ENCODE data around the gene SLC49A4.
"Not testable (repeated sequence)": the region's sequence is repeated elsewhere in the genome, so short reads cannot be mapped to it uniquely, and the experiment has no call there.

SLC49A4 gene

GRCh38 chr3:122794779-122795673 lies at the start of gene SLC49A4:
Gene SLC49A4 (plus strand): TSS chr3:122795069. CDS start chr3:122795193, 124 bp downstream.
- peak; percentile 93 for DNase-seq (ENCODE audit: low spot score)
- in situ Hi-C loops (cut with MboI; ENCODE audit: low sequenced_read_pairs, unreplicated experiment): no loop called here
- no peak for TF ChIP-seq CTCF (IDR thresholded peaks at IDR 0.05; ENCODE audit: borderline replicate concordance, control extremely low read depth, extremely low read depth, insufficient read depth, missing control alignments)

GRCh38 chr3:122745369-122746021 lies 49.4 kb upstream of the SLC49A4 start:
- no peak for DNase-seq (ENCODE audit: low spot score)
- TF ChIP-seq CTCF (IDR thresholded peaks at IDR 0.05; ENCODE audit: borderline replicate concordance, control extremely low read depth, extremely low read depth, insufficient read depth, missing control alignments): no peak
- in situ Hi-C loops (cut with MboI; ENCODE audit: low sequenced_read_pairs, unreplicated experiment): no loop called here

- in situ Hi-C loops (cut with MboI; ENCODE audit: low sequenced_read_pairs, unreplicated experiment): not testable (repeated sequence)
These were observed 47.6 kb upstream of the SLC49A4 start for GRCh38 chr3:122747295-122747694.

GRCh38 chr3:122748347-122748746 lies 46.5 kb upstream of the SLC49A4 start:
- no peak for TF ChIP-seq CTCF (IDR thresholded peaks at IDR 0.05; ENCODE audit: borderline replicate concordance, control extremely low read depth, extremely low read depth, insufficient read depth, missing control alignments)
- no peak for DNase-seq (ENCODE audit: low spot score)
- in situ Hi-C loops (cut with MboI; ENCODE audit: low sequenced_read_pairs, unreplicated experiment): no loop called here

More at GRCh38 chr3:122747295-122747694, 47.6 kb upstream of the SLC49A4 start:
- not testable (repeated sequence) for DNase-seq (ENCODE audit: low spot score)

GRCh38 chr3:122754929-122755328 lies 39.9 kb upstream of the SLC49A4 start:
- in situ Hi-C loops (cut with MboI; ENCODE audit: low sequenced_read_pairs, unreplicated experiment): no loop called here
- DNase-seq (ENCODE audit: low spot score): peak; percentile 54
- peak; percentile 59 for TF ChIP-seq CTCF (IDR thresholded peaks at IDR 0.05; ENCODE audit: borderline replicate concordance, control extremely low read depth, extremely low read depth, insufficient read depth, missing control alignments)

GRCh38 chr3:122755491-122755890 lies 39.4 kb upstream of the SLC49A4 start:
- in situ Hi-C loops (cut with MboI; ENCODE audit: low sequenced_read_pairs, unreplicated experiment): no loop called here
- no peak for TF ChIP-seq CTCF (IDR thresholded peaks at IDR 0.05; ENCODE audit: borderline replicate concordance, control extremely low read depth, extremely low read depth, insufficient read depth, missing control alignments)
- no peak for DNase-seq (ENCODE audit: low spot score)

Data from GM13976 (cell line).